GM21529 (cell line): ENCODE results near the gene EGF.
A peak's percentile ranks its signal among the peaks of the same experiment; 100 is the strongest.
"Not testable (repeated sequence)": the region's sequence is repeated elsewhere in the genome, so short reads cannot be mapped to it uniquely, and the experiment has no call there.

ENCODE experiments used
- ATAC-seq: cut with Tn5 transposase; IDR thresholded peaks from one replicate; pipeline ENCODE4 v1.9.1; 2021; ENCODE audit not compliant: unreplicated experiment

The EGF gene

GRCh38 chr4:109913596-109914241, 1.0 kb downstream of the EGF start:
- no peak for ATAC-seq

- no peak for ATAC-seq
Measured at GRCh38 chr4:109914322-109914721, 1.6 kb downstream of the EGF start.

- no peak for ATAC-seq
Measured at GRCh38 chr4:109915385-109916026, 2.8 kb downstream of the EGF start.

- no peak for ATAC-seq
Measured at GRCh38 chr4:109916027-109916409, 3.3 kb downstream of the EGF start.

- no peak for ATAC-seq
Measured at GRCh38 chr4:109921384-109921808, 8.7 kb downstream of the EGF start.

GRCh38 chr4:109925396-109925795, 12.7 kb downstream of the EGF start:
- no peak for ATAC-seq

GRCh38 chr4:109928327-109929045, 15.8 kb downstream of the EGF start:
- no peak for ATAC-seq

GRCh38 chr4:109930464-109930863, 17.8 kb downstream of the EGF start:
- no peak for ATAC-seq

GRCh38 chr4:109930872-109931271, 18.2 kb downstream of the EGF start:
- no peak for ATAC-seq

GRCh38 chr4:109931318-109931717, 18.6 kb downstream of the EGF start:
- no peak for ATAC-seq

GRCh38 chr4:109937352-109937751, 24.7 kb downstream of the EGF start:
- ATAC-seq, result not testable (repeated sequence)

- ATAC-seq, result no peak
Measured at GRCh38 chr4:109939190-109939589, 26.5 kb downstream of the EGF start.

GRCh38 chr4:109942292-109942926, 29.7 kb downstream of the EGF start:
- no peak for ATAC-seq

GRCh38 chr4:109943745-109944144, 31.1 kb downstream of the EGF start:
- no peak for ATAC-seq

GRCh38 chr4:109944591-109944990, 31.9 kb downstream of the EGF start:
- ATAC-seq, result no peak

- ATAC-seq, result no peak
Measured at GRCh38 chr4:109945056-109945455, 32.4 kb downstream of the EGF start.

- no peak for ATAC-seq
Measured at GRCh38 chr4:109946120-109946519, 33.4 kb downstream of the EGF start.

- peak; percentile 70 for ATAC-seq
Measured at GRCh38 chr4:109947457-109947856, 34.8 kb downstream of the EGF start.

- no peak for ATAC-seq
Measured at GRCh38 chr4:109947918-109948317, 35.2 kb downstream of the EGF start.

GRCh38 chr4:109949099-109949718, 36.5 kb downstream of the EGF start:
- not testable (repeated sequence) for ATAC-seq

GRCh38 chr4:109952612-109953011, 39.9 kb downstream of the EGF start:
- ATAC-seq, result no peak
